HG03139 (cell line): ENCODE measurements around the gene PXMP4.

Experiments used
- ATAC-seq: cut with Tn5 transposase; IDR thresholded peaks from one replicate; pipeline ENCODE4 v1.9.1; 2021; ENCODE audit not compliant: unreplicated experiment

PXMP4 gene

DNA sequence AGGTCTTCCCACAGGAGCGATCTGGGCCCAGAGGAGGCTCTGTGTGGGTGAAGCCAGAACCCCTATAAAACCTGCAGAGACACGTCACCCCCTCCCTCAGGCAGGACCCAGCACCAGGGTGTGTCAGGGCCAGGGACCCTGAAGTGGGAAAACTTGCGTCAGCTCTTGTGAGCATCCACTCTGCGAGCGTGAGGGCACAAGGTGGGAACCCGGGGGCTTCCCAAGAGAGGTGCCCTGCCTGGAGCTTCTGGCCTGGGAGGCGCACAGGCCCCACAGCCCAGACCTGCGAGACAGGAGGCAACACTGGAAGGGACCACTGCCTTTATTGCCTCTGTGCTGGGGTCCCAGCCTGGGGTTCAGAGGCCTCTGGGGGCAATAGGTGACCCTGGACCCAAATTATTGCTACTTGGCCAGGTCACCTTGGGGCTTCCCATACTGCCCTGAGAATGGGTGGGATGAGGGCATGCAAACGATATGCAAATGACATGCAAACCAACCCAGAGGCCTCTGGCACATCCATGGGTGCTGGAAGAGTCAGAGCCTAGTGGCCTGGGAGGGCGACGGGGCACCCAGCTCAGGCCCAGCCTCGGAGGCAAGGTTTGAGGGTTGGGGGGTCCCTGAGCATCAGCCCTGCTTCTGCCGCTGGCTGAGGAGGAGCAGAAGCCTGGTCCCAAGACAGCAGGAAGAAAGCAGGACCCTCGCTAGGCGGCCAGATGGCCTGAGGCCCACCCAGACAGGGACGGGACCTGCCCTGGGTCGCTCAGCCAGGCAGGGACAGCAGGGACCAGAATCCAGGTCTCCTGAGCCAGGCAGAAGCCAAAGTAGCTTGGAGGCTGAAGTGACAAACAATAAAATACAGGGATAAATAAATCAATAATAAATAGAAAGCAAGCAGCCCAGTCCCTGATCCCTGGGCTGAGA, 63.1 kb downstream of the PXMP4 start:
- ATAC-seq = no peak

DNA sequence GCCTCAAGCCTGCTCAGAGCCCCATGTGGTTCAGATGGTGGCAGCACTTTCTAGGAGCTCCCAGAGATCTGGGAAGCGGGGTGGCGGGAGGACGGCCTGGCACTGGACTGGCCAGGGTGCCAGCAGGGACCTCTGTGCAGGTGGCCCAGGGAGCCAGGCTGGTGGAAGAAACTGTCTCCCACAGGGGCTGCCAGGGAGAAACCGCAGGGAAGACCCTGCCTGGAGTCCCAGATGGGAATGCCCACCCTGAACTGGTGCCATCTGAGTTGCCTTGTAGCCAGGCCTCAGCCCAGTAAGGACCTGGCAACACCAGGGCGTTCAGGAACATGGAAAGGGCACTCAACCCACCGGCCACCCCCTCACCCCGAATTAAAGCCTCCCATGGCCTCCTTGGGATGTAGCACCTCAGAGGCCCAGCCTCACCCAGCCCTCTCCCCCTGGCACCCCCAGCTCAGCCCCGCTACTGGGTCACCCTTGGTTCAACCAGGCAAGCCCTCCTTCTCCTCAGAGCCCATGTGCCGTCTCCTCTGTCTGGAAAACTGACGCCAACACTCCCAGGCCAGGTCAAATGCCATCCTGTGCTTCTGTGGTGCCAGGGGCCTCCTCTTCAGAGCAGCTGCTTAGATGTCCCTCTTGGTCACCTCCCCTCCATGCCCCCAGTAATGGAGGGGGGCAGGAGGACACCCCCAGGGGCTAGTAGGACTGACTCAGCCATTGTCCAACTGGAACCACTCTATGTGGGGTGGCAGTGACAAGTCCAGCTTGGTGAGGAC, 63.9 kb downstream of the PXMP4 start:
- no peak for ATAC-seq

DNA sequence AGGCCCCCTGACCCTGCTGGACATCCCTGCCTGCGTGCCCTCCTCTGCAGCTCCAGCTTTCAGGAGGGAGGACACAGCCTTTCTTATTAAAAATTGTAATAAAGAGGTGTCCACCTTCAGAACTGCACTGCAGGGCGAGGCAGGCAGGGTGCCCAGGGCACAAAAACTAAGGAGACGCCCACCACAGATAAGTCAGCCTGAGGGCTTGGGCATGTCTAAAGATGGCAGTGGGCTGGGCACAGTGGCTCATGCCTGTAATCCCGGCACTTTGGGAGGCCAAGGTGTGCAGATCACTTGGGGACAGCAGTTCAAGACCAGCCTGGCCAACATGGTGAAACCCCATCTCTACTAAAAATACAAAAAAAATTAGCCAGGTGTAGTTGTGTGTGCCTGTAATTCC, 64.9 kb downstream of the PXMP4 start:
- ATAC-seq = no peak

DNA sequence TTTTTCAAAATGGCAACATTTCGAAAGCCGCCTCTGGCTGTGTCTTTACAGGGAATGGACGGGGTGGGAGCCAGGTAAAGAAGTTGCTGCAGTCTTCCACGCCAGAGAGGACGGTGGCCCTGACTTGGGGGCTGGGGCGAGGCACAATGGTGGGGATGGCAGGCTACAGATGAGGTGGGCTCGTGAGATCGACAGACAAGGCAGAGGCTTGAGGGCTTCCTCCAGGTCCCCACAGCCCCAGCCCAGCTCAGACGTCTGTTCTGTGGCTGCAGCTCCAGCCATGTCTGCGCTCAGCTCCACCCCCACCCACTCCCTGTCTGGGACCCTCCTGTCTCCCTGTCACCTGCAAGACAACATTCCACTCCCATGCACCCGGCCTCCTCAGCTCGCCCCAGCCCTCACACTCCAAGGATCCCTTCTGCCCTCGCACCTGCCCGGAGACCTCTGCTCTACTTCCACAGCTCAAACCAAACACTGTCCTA, 65.4 kb downstream of the PXMP4 start:
- no peak for ATAC-seq

DNA sequence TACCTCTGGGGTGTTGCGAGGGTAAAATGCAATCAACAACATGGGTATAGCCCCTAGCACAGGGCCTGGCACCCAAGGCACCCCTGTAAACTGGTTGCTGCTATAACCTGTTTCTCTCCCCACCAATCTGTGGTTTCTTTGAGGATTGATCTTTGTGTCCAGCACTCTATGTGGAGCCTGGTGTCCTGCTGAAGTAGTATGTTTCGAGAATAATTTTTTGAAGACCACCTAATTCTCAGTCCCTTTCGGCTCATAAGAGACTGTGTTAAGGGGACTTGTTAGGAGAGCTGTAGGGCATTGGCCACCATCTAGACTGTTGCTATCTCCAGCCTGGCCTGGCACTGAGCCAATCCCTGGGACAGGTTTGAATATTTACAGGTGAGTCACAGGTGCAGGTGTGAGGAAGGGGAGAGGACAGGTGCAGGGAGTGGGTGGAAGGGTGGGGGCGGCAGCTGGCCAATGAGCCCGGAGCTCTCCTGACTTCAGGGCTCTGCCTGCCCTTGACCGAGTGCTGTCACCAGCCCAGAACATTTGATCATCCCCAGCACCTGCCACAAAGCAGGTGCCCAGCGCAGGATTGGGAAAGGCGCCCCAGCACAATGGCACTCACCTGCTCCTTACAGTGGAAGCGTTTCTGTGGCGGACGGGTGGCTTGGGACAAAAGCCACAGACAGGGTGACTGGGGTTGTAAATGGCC, 66.1 kb downstream of the PXMP4 start:
- no peak for ATAC-seq

DNA sequence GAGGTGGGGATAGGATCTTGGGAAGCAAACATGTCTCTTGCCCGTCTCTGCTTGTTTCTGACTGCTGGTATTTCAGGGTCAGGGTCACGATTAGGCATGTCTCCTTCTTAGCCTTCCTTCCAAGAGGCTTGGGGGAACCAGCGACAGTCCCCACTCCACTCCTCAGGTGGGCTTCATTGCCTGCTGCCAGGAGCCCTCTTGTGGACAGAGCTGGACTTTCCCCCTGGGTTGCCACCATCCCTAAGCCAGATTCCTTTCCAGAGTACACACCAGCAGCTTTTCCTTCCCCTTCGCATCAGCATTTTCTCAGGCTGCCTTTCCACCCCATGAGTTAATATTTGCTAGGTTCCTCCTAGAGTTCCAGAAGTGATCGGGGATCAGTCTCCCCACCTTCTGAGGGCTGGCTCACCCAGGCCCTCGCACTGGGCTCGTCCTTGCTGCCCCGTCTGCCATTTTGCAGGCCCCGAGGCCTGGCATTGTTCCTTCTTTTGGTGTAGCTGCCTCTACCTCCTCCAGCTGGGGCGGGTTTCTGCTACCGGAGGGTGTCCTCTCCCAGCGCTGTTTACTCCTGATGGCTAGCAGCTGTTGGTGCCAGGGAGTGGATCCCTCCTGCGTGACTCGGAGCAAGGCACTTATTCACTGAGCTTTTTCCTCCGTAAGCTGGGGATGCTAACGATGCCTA, 66.8 kb downstream of the PXMP4 start:
- no peak for ATAC-seq
